K562 (cell line): ENCODE measurements around the gene LAMA2.

Source experiments
- NFE2 ChIP-seq: IDR thresholded peaks from 2 replicates; pipeline ENCODE4 v1.6.1; 2014; ENCODE audit warnings: antibody characterized with exemption, low read depth
- POLR2A ChIP-seq: fragments of 450-650 bp; conservative IDR thresholded peaks from 2 replicates; pipeline ENCODE4 v1.6.1; 2016

DNA sequence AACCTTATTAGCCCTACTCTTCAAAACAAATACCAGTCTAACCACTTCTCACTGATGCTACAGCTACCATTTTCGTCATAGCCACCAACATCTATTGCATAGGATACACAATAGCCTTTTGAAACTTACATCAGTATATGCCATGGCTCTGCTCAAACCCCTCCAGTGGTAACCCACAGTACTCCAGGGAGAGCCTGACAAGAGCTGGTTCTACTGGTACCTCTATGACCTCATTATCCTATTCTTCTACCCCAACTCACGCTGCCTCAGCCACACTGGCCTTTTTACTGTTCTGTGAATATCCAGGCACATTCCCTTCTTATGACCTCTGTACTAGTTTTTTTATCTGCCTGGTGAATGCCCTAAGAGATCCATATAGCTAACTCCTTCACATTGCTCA is 669.5 kb downstream of the LAMA2 start:
- TF ChIP-seq POLR2A = no peak
- TF ChIP-seq NFE2 = no peak
